Endothelial cell of umbilical vein (primary cell): Measurements from ENCODE around the gene ZNF324. TPM values are rescaled to one million over a fixed set of nuclear protein-coding genes. Genes with fewer than 3 reads are reported as not detected.

Experiments
- BruUV-seq: library from RNA; stranded (reverse); fragments of 400-500 nt; replicated peaks from 2 replicates; lab custom pipeline; 2021; lab: Mats Ljungman, UMichigan
- CTCF ChIA-PET: fragments of 300-600, 350-600 bp; sonication (Branson Sonifier 250); formaldehyde crosslinking; loops from one replicate; lab custom pipeline; 2021; ENCODE audit warnings: antibody characterized with exemption, inconsistent platforms; lab: Charles Lee
- POLR2A ChIA-PET: fragments of 300-600, 350-600 bp; sonication (Branson Sonifier 250); formaldehyde crosslinking; loops from one replicate; lab custom pipeline; 2021; ENCODE audit warnings: antibody characterized with exemption, inconsistent platforms; lab: Charles Lee
- DNase-seq: peaks from one replicate; pipeline ENCODE4 v3.0.0-alpha.2; 2011; ENCODE audit warnings: low read depth, low spot score
- FAIRE-seq: peaks from 2 replicates; lab custom pipeline; 2011; peaks lifted over from hg19 to GRCh38; lab: Jason Lieb, UNC
- H2AFZ ChIP-seq: 2 replicates; pipeline ENCODE4 v1.6.0; 2012; ENCODE audit warnings: low read depth, low read length, control low read depth, inconsistent platforms
- H3K27ac ChIP-seq: 2 replicates; pipeline ENCODE4 v1.5.1; 2011; ENCODE audit warnings: low read depth, mild to moderate bottlenecking, control low read depth, low read length, moderate library complexity; ENCODE audit not compliant: insufficient read depth
- H3K27me3 ChIP-seq, 2 experiments: 2 replicates each; pipeline versions ENCODE4 v1.6.0 to v1.6.1; 2011; ENCODE audit warnings: low read length in 2 of 2, mixed read lengths in 1 of 2; ENCODE audit not compliant: control insufficient read depth in 2 of 2, insufficient read depth in 2 of 2
- H3K36me3 ChIP-seq, 2 experiments: 2 replicates in 1 of 2; 3 replicates in 1 of 2; pipeline ENCODE4 v1.5.1; 2011; ENCODE audit warnings: low read length in 2 of 2, mild to moderate bottlenecking in 1 of 2, moderate library complexity in 1 of 2; ENCODE audit not compliant: control insufficient read depth in 2 of 2, insufficient read depth in 2 of 2; ENCODE audit errors: extremely low read depth in 1 of 2
- H3K4me1 ChIP-seq: 3 replicates; pipeline ENCODE4 v1.5.1; 2011; ENCODE audit warnings: mild to moderate bottlenecking, low read length; ENCODE audit not compliant: control insufficient read depth, insufficient read depth; ENCODE audit errors: extremely low read depth
- H3K4me2 ChIP-seq: 2 replicates; pipeline ENCODE4 v1.6.1; 2011; ENCODE audit warnings: low read length, control low read depth, mixed read lengths; ENCODE audit not compliant: insufficient read depth
- H3K4me3 ChIP-seq, 3 experiments: fragments of 200-600 bp in 1 of 3; sonication (generic), shearing (Covaris generic) in 1 of 3; replicated peaks in 1 of 3; 2 replicates each; pipeline ENCODE4 v1.5.1; 2011 to 2016; ENCODE audit warnings: control low read depth in 3 of 3, low read length in 3 of 3, mild to moderate bottlenecking in 2 of 3, inconsistent platforms in 1 of 3, low read depth in 1 of 3, moderate library complexity in 1 of 3; ENCODE audit not compliant: insufficient read depth in 1 of 3
- H3K79me2 ChIP-seq: 2 replicates; pipeline ENCODE4 v1.6.0; 2012; ENCODE audit warnings: low read length, inconsistent platforms; ENCODE audit not compliant: control insufficient read depth, insufficient read depth
- H3K9ac ChIP-seq: replicated peaks from 2 replicates; pipeline ENCODE3; 2011; ENCODE audit warnings: low read length, control low read depth; ENCODE audit not compliant: insufficient read depth; ENCODE audit errors: extremely low read depth
- H3K9me1 ChIP-seq: replicated peaks from 3 replicates; pipeline ENCODE4 v1.6.0; 2011; ENCODE audit warnings: mild to moderate bottlenecking, low read length; ENCODE audit not compliant: control insufficient read depth, insufficient read depth; ENCODE audit errors: extremely low read depth
- H3K9me3 ChIP-seq: replicated peaks from 2 replicates; pipeline ENCODE4 v1.5.1; 2012; ENCODE audit warnings: low read length, inconsistent platforms; ENCODE audit not compliant: control insufficient read depth, insufficient read depth
- H4K20me1 ChIP-seq: replicated peaks from 2 replicates; pipeline ENCODE3; 2011; ENCODE audit warnings: mild to moderate bottlenecking, low read length; ENCODE audit not compliant: control insufficient read depth, insufficient read depth; ENCODE audit errors: extremely low read depth
- CTCF ChIP-seq, 2 donors: IDR thresholded peaks; 1 replicate in 1 of 2; 2 replicates in 1 of 2; pipeline ENCODE4 v1.5.1; 2011; ENCODE audit warnings: low read length in 2 of 2, mild to moderate bottlenecking in 2 of 2, moderate library complexity in 2 of 2, control low read depth in 1 of 2, inconsistent platforms in 1 of 2, low read depth in 1 of 2; ENCODE audit not compliant: insufficient read depth in 1 of 2; ENCODE audit errors: extremely low read depth in 1 of 2
- EZH2 ChIP-seq: IDR thresholded peaks from 2 replicates; pipeline ENCODE4 v1.6.1; 2012; ENCODE audit warnings: borderline replicate concordance, low read depth, mild to moderate bottlenecking, moderate library complexity, low read length, inconsistent platforms; ENCODE audit not compliant: severe bottlenecking
- FOS ChIP-seq: IDR thresholded peaks from 2 replicates; pipeline ENCODE4 v1.6.1; 2011; ENCODE audit warnings: mild to moderate bottlenecking, low read length, moderate library complexity, borderline replicate concordance; ENCODE audit not compliant: insufficient read depth
- GATA2 ChIP-seq: IDR thresholded peaks from 2 replicates; pipeline ENCODE4 v1.7.0; 2011; ENCODE audit warnings: low read depth, mild to moderate bottlenecking, moderate library complexity, mixed read lengths, low read length; ENCODE audit not compliant: insufficient read length, insufficient read depth
- JUN ChIP-seq: IDR thresholded peaks from 2 replicates; pipeline ENCODE4 v1.6.1; 2011; ENCODE audit warnings: borderline replicate concordance, low read depth; ENCODE audit not compliant: insufficient read length, insufficient read depth
- MAX ChIP-seq: IDR thresholded peaks from 2 replicates; pipeline ENCODE4 v1.6.1; 2011; ENCODE audit not compliant: insufficient read depth, insufficient read length
- MYC ChIP-seq: IDR thresholded peaks from one replicate; pipeline ENCODE4 v1.6.1; 2011; ENCODE audit warnings: mild to moderate bottlenecking, low read depth, low read length
- POLR2A ChIP-seq: IDR thresholded peaks from 2 replicates; pipeline ENCODE4 v1.6.1; 2012; ENCODE audit warnings: low read depth, mild to moderate bottlenecking, control low read depth, low read length
- POLR2AphosphoS5 ChIP-seq: IDR thresholded peaks from 2 replicates; pipeline ENCODE4 v1.6.1; 2012; ENCODE audit warnings: low read depth, mild to moderate bottlenecking, control low read depth, low read length, moderate library complexity; ENCODE audit not compliant: insufficient read depth
- dilution Hi-C: fragments of 300-500 bp; cut with MboI; formaldehyde crosslinking; loops from one replicate; pipeline ENCODE4 v1.15.0; 2019; ENCODE audit warnings: low sequenced_read_pairs; ENCODE audit not compliant: extremely low pct_ligation_motif_present
- intact Hi-C: fragments of 100-400 bp; cut with micrococcal nuclease; formaldehyde crosslinking; loops from one replicate; pipeline ENCODE4 v1.10.0; 2022
- polyA plus RNA-seq, 4 experiments: library from polyadenylated mRNA; depleted of rRNA in 3 of 4; stranded (reverse) in 3 of 4; unstranded in 1 of 4; fragments of >200 nt; gene quantifications; 2 replicates each; pipeline versions ENCODE4 v1.2.1 to v1.2.3, GENCODE V29; 2011 to 2012; ENCODE audit warnings: missing spikeins in 1 of 4
- total RNA-seq: library from RNA; stranded (reverse); gene quantifications from 2 replicates; pipeline ENCODE4 v1.2.3, GENCODE V29; 2021

The ZNF324 gene
- total and polyA plus RNA-seq, 2 donors (not counting 3 experiments of a cell fraction or from before 2014, with no cell fraction given): 6.4 to 8.7 TPM

- no peaks in the 10 kb centered on the region for H3K9me1 ChIP-seq
- H3K36me3 ChIP-seq: peaks cover 0 to 11% of the 10 kb centered on the region in 2 experiments
- H3K27me3 ChIP-seq: no peaks in the 10 kb centered on the region
- intact Hi-C loops: no loop called here
- ChIA-PET POLR2A (interaction anchor here (1.1 to 3.4 kb wide), 3 partner anchors 24 to 55 kb away, joined by 6 to 20 read pairs (median 17); partner anchors contain the start of gene TRIM28), CTCF (interaction anchor here (0.6 to 4.6 kb wide), 25 partner anchors 8 to 302 kb away, joined by 3 to 111 read pairs (median 8); partner anchors contain the start of genes CHMP2A, MZF1, SLC27A5 and TRIM28)
- peak overlapping the region; percentile 81 for H2AFZ ChIP-seq
- TSS peak; percentile 91 for BruUV-seq
- peaks cover 19% of the 10 kb centered on the region for H3K4me1 ChIP-seq
- peak overlapping the region; percentile 69 for H3K27ac ChIP-seq
- TF ChIP-seq POLR2AphosphoS5 (no peak), JUN (no peak)
- H3K9me3 ChIP-seq: no peaks in the 10 kb centered on the region
- H3K79me2 ChIP-seq: peaks cover 30% of the 10 kb centered on the region
- peak overlapping the region; percentile 58 to 83 (median 73) for H3K4me3 ChIP-seq
- dilution Hi-C loops: no loop called here
- peak overlapping the region; percentile 91 for H3K9ac ChIP-seq
- no peaks in the 10 kb centered on the region for H4K20me1 ChIP-seq
- no peak for DNase-seq
- no peak for FAIRE-seq
- peak overlapping the region; percentile 84 for H3K4me2 ChIP-seq
These were observed 53.3 kb downstream of the ZNF324 start for GRCh38 chr19:58520257-58520599.

GRCh38 chr19:58521651-58522050, 54.8 kb downstream of the ZNF324 start:
- DNase-seq (no peak), FAIRE-seq (no peak)
- no TSS peak for BruUV-seq
- Histone ChIP-seq H3K36me3 (peaks cover 0 to 5% of the 10 kb centered on the region in 2 experiments), H3K4me1 (peaks cover 19% of the 10 kb centered on the region), H3K4me3 (no peak overlapping the region), H3K9me3 (no peaks in the 10 kb centered on the region), H3K27ac (no peak overlapping the region), H3K9ac (peak overlapping the region; percentile 35), H3K4me2 (no peak overlapping the region), H3K79me2 (peaks cover 24% of the 10 kb centered on the region), H4K20me1 (no peaks in the 10 kb centered on the region), H3K9me1 (no peaks in the 10 kb centered on the region), H2AFZ (peak overlapping the region; percentile 78), H3K27me3 (no peaks in the 10 kb centered on the region)
- ChIA-PET CTCF (interaction anchor here (0.6 to 4.6 kb wide), 7 partner anchors 10 to 301 kb away, joined by 3 to 111 read pairs (median 13); partner anchors contain the start of genes CHMP2A and TRIM28), POLR2A (interaction anchor here (1.1 to 3.4 kb wide), 2 partner anchors 22 kb away, joined by 3 to 20 read pairs; partner anchors contain the start of gene TRIM28)
- intact Hi-C loops (no loop called here), dilution Hi-C loops (no loop called here)
- TF ChIP-seq POLR2A (no peak), CTCF (IDR thresholded peaks at IDR 0.05; ENCODE audit: extremely low read depth in 1 of 2, insufficient read depth in 1 of 2, low read depth in 1 of 2, low read length in 2 of 2) (no peak), GATA2 (no peak), EZH2 (no peak), MAX (no peak), MYC (no peak), JUN (no peak), POLR2AphosphoS5 (no peak), FOS (no peak)
